Stomach smooth muscle (tissue), 2 donors: Measurements from ENCODE around the gene PDCD1.

ENCODE experiments used
- H3K27ac ChIP-seq: one replicate; pipeline ENCODE4 v1.7.0; 2013; ENCODE audit warnings: mild to moderate bottlenecking, low read length, inconsistent platforms
- H3K27me3 ChIP-seq, 2 donors: one replicate each; pipeline ENCODE4 v1.7.0; 2013; ENCODE audit warnings: low read length in 2 of 2; ENCODE audit not compliant: insufficient read depth in 2 of 2, control insufficient read depth in 1 of 2
- H3K36me3 ChIP-seq, 2 donors: one replicate each; pipeline ENCODE4 v1.7.0; 2013; ENCODE audit warnings: low read length in 2 of 2; ENCODE audit not compliant: control insufficient read depth in 2 of 2, insufficient read depth in 2 of 2
- H3K4me1 ChIP-seq: one replicate; pipeline ENCODE4 v1.7.0; 2013; ENCODE audit warnings: low read length; ENCODE audit not compliant: control insufficient read depth, insufficient read depth
- H3K4me3 ChIP-seq, 2 donors: one replicate each; pipeline ENCODE4 v1.7.0; 2013; ENCODE audit warnings: low read length in 2 of 2
- H3K9ac ChIP-seq, 2 donors: one replicate each; pipeline ENCODE4 v1.7.0; 2013; ENCODE audit warnings: low read length in 2 of 2, mild to moderate bottlenecking in 1 of 2
- H3K9me3 ChIP-seq, 2 donors: one replicate each; pipeline ENCODE4 v1.7.0; 2013; ENCODE audit warnings: low read length in 2 of 2; ENCODE audit not compliant: control insufficient read depth in 2 of 2
- donor health status: healthy.
- donor health status: Pancreatic carcinoma.

The PDCD1 gene

DNA sequence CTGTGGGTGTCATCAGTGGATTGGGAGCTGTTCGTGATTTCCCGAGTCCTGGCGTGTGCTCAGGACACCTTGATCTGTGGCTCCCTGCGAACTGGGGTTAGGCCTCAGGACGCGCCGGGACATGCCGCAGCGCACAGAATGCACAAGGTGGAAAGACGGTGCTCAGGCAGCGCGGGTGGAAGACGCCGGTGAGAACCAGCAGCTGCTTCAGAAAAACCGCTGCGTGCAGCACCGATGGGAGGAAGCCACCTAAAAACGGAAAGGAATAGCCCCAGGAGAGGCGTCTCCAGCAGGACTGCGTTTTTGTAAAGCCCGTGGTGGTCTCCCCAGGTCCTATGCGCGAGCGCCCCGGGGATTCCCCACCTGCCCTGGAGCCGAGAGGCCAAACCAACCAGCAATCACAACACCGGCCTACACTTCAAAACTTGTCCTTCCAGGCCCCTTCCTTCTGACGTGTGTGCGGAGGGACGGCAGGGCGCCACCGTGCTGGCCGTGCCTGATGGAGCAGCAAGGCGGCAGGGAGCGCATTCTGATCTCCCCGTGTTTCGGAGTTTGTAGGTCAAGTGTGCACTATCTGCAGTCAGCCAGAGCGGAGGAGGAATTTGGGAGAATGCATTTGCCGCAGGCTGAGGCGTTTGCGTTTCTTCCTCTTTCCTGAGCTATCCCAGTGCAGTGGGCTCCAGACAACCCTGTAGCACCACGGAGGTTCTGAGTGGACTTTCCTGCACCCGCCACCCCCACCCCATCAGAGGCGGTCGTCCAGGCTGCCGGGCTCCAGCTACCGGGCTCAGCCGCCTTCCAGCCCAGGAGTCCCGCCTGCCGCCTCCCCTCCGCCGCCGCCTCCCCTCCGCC, 43.0 kb upstream of the PDCD1 start:
- Histone ChIP-seq H3K4me1 (peaks cover 20% of the 10 kb centered on the region), H3K9ac (no peak overlapping the region), H3K27ac (no peak overlapping the region), H3K27me3 (peaks cover 10 to 14% of the 10 kb centered on the region in 2 donors), H3K4me3 (peak overlapping the region in 1 of 2 donors; percentile 64), H3K36me3 (no peaks in the 10 kb centered on the region), H3K9me3 (no peaks in the 10 kb centered on the region)

DNA sequence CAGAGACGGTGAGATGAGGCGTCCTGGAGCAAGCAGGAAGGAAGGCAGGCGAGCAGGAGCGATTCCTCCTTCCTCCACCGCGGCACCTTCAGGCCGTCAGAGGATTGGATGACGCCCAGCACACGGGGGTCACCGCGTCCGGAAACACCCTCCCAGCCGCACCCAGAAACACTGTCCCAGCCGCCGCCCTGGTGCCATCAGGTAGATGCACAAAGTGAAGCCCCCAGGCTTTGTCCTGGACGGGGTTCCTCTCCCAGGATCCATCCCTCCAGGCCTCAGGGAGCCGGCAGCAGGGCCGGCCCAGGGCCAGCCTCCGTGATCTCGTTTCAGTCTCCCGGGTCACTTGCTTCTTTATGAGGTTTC, 42.3 kb upstream of the PDCD1 start:
- Histone ChIP-seq H3K27me3 (peaks cover 10 to 14% of the 10 kb centered on the region in 2 donors), H3K27ac (no peak overlapping the region), H3K4me1 (peaks cover 20% of the 10 kb centered on the region), H3K36me3 (no peaks in the 10 kb centered on the region), H3K9ac (no peak overlapping the region), H3K9me3 (no peaks in the 10 kb centered on the region), H3K4me3 (no peak overlapping the region)

DNA sequence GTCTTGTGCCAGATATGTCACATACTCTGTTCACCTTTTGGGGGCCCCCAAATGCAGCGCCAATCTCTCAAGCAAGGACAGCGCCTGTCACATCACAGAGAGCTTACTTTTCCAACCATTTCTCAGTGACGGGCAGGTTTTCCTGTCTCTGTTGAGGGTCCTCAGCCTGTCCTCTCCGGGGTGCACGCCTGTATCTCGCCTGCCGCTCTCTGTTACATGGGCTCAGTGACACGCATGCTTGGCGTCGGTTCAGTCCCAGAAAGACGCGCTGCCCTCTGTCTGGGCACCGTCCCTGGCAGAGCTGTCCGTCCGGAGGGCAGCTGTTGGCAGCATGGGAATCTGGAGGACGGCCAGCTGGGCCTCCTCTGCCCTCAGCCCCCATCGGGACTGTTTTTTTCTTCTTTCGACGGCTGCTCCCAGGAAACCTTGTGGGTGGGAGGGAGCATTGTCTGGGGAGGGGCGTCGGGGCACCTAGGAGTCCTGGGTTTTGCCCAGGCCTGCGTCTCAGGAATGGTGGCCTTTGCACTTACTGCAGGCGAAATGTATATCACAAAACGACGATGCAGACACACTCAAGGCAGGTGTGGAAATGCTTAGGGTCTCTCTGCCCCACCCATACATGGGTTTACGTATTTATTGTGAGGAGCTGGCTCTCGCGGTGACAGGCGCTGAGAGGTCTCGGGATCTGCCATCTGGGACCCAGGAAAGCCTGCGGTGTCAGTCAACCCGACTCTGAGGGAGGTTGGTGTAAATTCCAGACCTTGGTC, 41.7 kb upstream of the PDCD1 start:
- H3K9ac ChIP-seq: no peak overlapping the region
- no peaks in the 10 kb centered on the region for H3K36me3 ChIP-seq
- peaks cover 10 to 14% of the 10 kb centered on the region in 2 donors for H3K27me3 ChIP-seq
- H3K27ac ChIP-seq: no peak overlapping the region
- H3K4me3 ChIP-seq: no peak overlapping the region
- peaks cover 20% of the 10 kb centered on the region for H3K4me1 ChIP-seq
- H3K9me3 ChIP-seq: no peaks in the 10 kb centered on the region

DNA sequence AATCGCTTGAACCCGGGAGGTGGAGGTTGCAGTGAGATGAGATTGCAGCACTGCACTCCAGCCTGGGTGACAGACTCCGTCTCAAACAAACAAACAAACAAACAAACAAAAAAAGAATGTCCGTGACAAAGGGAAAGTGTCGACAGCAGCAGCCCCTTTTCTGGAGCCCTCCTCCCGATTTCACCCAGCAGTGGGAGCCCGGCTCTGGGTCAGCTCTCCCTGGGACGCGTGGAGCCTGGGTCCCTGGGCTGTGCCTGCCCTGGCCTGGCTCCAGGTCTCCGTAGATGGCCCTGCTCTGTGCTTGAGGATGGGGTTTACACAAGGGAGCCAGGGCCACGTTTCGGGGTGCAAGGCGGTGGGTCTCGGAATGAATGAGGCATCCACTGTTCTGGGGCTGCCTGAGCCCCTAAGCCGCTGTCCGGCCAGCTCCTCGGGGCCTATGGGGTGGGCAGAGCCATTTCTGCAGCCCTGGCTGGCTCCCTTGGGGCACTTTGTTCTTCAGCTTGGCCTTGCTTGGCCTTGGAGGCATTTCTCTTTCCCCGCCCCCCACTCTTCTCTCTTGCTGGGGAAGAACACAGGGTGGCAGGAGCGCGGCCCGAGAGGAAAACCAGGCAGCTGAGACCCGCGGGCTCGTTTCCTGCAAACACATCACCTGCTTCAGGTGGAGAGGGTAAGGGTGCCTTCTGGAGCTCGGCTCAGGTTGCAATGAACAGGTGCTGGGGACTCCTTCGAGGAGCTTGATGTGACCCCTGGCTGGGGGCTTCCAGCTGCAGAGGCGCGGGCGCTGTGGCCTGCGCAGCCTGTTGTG, 40.0 kb upstream of the PDCD1 start:
- Histone ChIP-seq H3K36me3 (no peaks in the 10 kb centered on the region), H3K9me3 (no peaks in the 10 kb centered on the region), H3K4me3 (no peak overlapping the region), H3K9ac (no peak overlapping the region), H3K27ac (no peak overlapping the region), H3K27me3 (peaks cover 10 to 14% of the 10 kb centered on the region in 2 donors), H3K4me1 (peaks cover 20% of the 10 kb centered on the region)

DNA sequence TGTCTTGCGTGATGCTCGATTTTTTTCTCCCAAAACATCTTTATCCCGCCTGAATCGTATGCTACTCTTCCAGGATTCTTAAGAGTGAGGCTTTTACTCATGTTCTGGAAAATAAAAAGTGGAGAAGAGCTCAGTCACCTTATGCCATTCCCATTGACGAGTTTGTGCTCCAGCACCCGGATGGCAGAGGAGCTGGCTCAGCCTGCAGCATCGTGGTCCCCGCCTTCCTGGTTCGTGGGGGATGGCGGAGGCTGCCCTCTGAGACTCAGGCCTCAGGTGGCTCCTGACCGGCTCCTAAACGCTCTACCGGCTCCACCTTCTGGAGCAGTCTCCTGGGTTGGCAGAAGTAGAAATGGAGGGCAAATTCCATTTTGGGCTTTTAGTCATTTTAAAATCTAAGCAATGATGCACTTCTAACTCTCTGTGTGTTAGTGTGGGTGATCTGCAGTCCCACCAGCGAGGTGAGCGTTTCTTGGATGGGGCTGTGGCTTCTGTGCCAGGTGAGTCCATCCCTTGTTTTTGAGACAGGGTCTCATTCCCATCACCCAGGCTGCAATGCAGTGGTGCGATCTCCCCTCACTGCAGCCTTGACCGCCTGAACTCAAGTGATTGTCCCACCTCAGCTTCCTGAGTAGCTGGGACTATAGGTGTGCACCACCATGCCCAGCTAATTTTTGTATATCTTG, 38.7 kb upstream of the PDCD1 start:
- H3K27ac ChIP-seq: no peak overlapping the region

DNA sequence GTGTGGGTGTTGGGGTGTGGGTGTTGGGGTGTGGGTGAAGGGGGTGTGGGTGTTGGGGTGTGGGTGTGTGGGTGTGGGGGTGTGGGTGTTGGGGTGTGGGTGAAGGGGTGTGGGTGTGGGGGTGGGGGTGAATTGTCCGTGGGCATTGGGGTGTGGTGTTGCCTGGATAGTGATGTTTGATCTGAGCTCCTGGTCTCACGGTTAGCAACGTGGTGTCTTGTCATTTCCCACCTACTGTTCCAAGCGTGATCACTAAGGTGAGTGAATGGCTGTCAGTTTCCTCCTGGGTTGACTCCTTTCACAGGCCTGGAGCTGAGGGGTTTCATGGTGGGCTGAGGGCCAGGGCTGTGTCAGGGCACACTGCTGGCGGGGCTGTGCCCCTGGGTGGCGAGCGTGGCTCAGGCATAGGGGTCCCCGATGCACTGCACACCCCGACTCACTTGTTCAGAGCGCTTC, 38.1 kb upstream of the PDCD1 start:
- Histone ChIP-seq H3K27ac (no peak overlapping the region), H3K4me1 (peaks cover 14% of the 10 kb centered on the region), H3K4me3 (no peak overlapping the region), H3K9ac (no peak overlapping the region), H3K9me3 (no peaks in the 10 kb centered on the region), H3K27me3 (peaks cover 10% of the 10 kb centered on the region in 2 donors), H3K36me3 (no peaks in the 10 kb centered on the region)

More for the DNA sequence above, 38.7 kb upstream of the PDCD1 start:
- Histone ChIP-seq H3K36me3 (no peaks in the 10 kb centered on the region), H3K4me1 (peaks cover 17% of the 10 kb centered on the region), H3K9me3 (no peaks in the 10 kb centered on the region), H3K27me3 (peaks cover 10 to 11% of the 10 kb centered on the region in 2 donors), H3K9ac (no peak overlapping the region), H3K4me3 (no peak overlapping the region)

DNA sequence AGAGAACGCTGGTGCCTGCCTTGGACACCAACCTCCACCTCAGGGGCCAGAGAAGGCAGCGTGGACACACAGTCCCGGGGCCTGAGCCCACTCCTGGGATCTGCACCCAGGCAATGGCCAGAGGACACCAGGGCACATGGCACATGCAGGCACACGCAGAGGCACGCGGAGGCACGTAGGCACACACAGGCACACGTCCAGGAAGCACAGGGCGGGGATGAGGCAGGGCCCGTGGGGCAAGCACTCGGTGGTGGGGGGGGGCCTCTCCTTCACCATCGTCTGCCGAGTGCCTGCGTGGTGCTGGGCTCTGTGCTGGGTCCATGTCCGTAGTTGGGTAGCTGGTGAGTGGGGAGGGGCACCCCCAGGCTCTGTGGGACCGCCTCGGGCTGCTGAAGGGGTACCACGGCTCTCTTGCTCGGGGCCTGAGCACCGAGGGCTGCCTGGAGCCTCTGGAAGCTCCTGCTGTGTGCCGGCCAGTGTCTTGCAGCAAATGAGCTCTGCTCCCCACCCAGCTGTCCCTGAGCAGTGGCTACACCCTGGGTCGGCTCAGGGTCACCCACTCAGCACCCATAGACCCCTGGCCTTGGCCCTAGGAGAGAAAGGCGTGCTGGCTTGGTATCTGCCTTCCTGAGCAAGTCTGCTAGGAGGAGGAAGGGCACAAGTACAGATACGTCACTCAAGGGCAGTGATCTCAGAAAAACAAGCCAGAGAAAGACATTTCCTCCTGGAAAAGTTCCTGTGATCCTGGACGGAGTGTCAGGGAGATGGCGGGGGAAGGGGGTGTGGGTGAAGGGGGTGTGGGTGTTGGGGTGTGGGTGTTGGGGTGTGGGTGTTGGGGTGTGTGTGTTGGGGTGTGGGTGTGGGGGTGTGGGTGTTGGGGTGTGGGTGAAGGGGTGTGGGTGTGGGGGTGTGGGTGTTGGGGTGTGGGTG, 37.3 kb upstream of the PDCD1 start:
- peaks cover 9% of the 10 kb centered on the region for H3K4me1 ChIP-seq
- no peak overlapping the region for H3K27ac ChIP-seq
- no peaks in the 10 kb centered on the region for H3K36me3 ChIP-seq
- no peak overlapping the region for H3K9ac ChIP-seq
- peaks cover 7 to 10% of the 10 kb centered on the region in 2 donors for H3K27me3 ChIP-seq
- no peak overlapping the region for H3K4me3 ChIP-seq
- no peaks in the 10 kb centered on the region for H3K9me3 ChIP-seq

DNA sequence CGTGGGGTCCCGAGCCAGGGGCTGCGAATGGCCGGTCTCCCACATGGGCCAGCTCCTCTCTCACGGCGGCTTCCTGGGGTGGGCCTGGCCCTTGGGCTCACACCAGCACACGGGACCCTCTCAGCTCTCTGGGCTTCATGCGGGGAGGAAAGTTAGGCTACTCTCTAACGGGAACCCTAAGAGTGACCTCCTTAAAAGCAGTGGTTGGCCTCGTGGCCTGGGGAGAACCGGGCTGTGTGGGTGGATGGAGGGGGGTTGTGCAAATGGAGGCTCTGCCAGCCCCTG, 36.7 kb upstream of the PDCD1 start:
- Histone ChIP-seq H3K4me1 (peaks cover 9% of the 10 kb centered on the region), H3K9ac (no peak overlapping the region), H3K27ac (no peak overlapping the region), H3K27me3 (peaks cover 1 to 4% of the 10 kb centered on the region in 2 donors), H3K9me3 (no peaks in the 10 kb centered on the region), H3K4me3 (no peak overlapping the region), H3K36me3 (no peaks in the 10 kb centered on the region)

DNA sequence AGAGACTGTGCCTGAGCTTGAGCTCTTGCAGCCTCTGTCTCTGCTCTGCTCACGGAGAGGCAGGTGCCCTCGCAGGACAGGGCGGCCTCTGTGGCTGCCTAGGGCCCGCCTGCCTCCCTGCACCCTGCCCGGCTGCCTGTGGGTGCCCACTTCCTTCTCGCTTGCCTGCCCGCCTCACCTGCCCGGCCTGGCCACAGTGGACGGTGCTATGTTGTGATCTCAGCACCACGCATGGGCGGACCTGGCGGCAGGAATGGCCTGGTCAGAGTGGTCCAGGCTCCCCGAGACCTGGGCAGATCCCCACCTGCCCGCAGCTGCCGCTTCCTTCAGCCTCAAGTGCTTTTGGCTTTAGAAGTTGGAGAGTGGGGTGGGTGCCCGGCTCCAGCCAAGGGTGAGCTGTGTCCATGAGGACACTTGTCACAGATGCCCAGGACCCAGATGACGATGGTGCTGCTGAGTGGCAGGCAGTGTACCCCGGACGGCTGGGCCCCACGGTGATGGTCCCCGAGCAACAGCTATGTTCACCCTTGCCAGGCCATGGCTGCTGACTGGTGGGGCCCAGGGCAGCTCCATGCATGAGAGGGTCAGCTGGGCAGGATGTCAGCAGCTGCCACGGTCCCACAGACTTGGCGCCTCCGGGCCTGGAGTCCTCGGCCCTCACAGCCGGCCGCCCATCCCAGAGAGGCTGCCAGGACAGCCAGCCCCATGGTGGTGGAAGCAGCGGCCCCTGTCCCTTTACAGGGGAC, 36.2 kb upstream of the PDCD1 start:
- no peak overlapping the region for H3K4me3 ChIP-seq
- peaks cover 5% of the 10 kb centered on the region for H3K4me1 ChIP-seq
- H3K36me3 ChIP-seq: no peaks in the 10 kb centered on the region
- H3K27me3 ChIP-seq: no peaks in the 10 kb centered on the region
- H3K9ac ChIP-seq: no peak overlapping the region
- H3K9me3 ChIP-seq: no peaks in the 10 kb centered on the region
- H3K27ac ChIP-seq: no peak overlapping the region
